Effector memory CD8-positive, alpha-beta T cell (primary cell): ENCODE results near the gene IL10.

Experiments used
- ATAC-seq: fragments of 150-1000 bp; cut with Tn5 transposase; replicated peaks from 2 replicates; pipeline ENCODE4 v1.10.0; 2021; ENCODE audit warnings: mild to moderate bottlenecking, moderate library complexity
- DNase-seq, 3 experiments: peaks; one replicate each; pipeline ENCODE4 v3.0.0; 2021
- H3K27ac Mint-ChIP-seq, 2 donors: one replicate each; pipeline ENCODE4 v1.8.0; 2022; ENCODE audit warnings: mild to moderate bottlenecking in 2 of 2, mixed read lengths in 2 of 2, moderate library complexity in 2 of 2
- H3K27me3 Mint-ChIP-seq, 2 donors: one replicate each; pipeline ENCODE4 v1.8.0; 2022; ENCODE audit warnings: mixed read lengths in 2 of 2
- H3K36me3 Mint-ChIP-seq: one replicate; pipeline ENCODE4 v1.8.0; 2022; ENCODE audit warnings: mild to moderate bottlenecking, moderate library complexity, mixed read lengths; ENCODE audit not compliant: insufficient read depth
- H3K4me1 Mint-ChIP-seq, 2 donors: one replicate each; pipeline ENCODE4 v1.8.0; 2022; ENCODE audit warnings: low read depth in 2 of 2, mixed read lengths in 2 of 2
- H3K4me3 Mint-ChIP-seq, 2 donors: one replicate each; pipeline ENCODE4 v1.8.0; 2022; ENCODE audit warnings: mild to moderate bottlenecking in 2 of 2, mixed read lengths in 2 of 2, moderate library complexity in 2 of 2
- H3K9me3 Mint-ChIP-seq, 2 donors: one replicate each; pipeline ENCODE4 v1.8.0; 2022; ENCODE audit warnings: mixed read lengths in 2 of 2

Gene IL10

DNA sequence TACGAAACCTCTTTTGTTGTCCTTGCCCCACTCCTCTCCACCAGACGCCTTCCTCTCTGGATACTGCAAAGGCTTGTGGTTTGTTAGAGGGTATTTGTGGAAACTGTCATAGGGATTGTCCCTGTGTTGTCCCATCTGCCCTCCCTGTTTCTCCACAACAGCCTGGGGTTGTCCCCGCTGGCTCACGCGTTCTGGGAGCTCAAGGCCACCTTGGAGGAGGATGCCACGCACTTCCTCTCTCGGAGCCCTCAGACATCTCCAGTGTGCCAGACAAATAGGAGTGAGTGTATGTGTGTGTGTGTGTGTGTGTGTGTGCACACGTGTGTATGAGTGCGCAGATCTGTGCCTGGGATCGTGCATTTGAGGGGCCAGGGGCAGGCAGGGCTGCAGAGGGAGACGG, 39.3 kb downstream of the IL10 start:
- no peak for DNase-seq
- H3K36me3 Mint-ChIP-seq: peaks cover 95% of the 10 kb centered on the region
- H3K4me1 Mint-ChIP-seq: peaks cover 43 to 49% of the 10 kb centered on the region in 2 donors
- ATAC-seq: no peak
- no peaks in the 10 kb centered on the region for H3K27me3 Mint-ChIP-seq
- H3K4me3 Mint-ChIP-seq: no peak overlapping the region
- no peaks in the 10 kb centered on the region for H3K9me3 Mint-ChIP-seq
- peak overlapping the region; percentile 93 to 94 for H3K27ac Mint-ChIP-seq

DNA sequence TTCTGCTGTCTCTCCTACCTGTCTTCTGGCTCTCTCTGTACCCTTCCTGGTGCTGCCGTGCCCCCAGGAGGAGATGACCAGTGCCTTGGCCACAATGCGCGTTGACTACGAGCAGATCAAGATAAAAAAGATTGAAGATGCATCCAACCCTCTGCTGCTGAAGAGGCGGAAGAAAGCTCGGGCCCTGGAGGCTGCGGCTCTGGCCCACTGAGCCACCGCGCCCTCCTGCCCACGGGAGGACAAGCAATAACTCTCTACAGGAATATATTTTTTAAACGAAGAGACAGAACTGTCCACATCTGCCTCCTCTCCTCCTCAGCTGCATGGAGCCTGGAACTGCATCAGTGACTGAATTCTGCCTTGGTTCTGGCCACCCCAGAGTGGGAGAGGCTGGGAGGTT, 39.8 kb downstream of the IL10 start:
- Mint-ChIP-seq H3K4me3 (peak overlapping the region in 1 of 2 donors; percentile 1), H3K27me3 (no peaks in the 10 kb centered on the region), H3K4me1 (peaks cover 38 to 48% of the 10 kb centered on the region in 2 donors), H3K9me3 (no peaks in the 10 kb centered on the region), H3K27ac (peak overlapping the region; percentile 93 to 94), H3K36me3 (peaks cover 90% of the 10 kb centered on the region)
- ATAC-seq: no peak
- DNase-seq: no peak

GRCh38 chr1:206729507-206729906, 42.8 kb downstream of the IL10 start:
- DNase-seq (no peak), ATAC-seq (peak; percentile 14)
- H3K27me3 Mint-ChIP-seq: no peaks in the 10 kb centered on the region
- H3K27ac Mint-ChIP-seq: peak overlapping the region in 1 of 2 donors; percentile 94
- peaks cover 76% of the 10 kb centered on the region for H3K36me3 Mint-ChIP-seq
- H3K4me1 Mint-ChIP-seq: peaks cover 28 to 40% of the 10 kb centered on the region in 2 donors
- no peaks in the 10 kb centered on the region for H3K9me3 Mint-ChIP-seq
- H3K4me3 Mint-ChIP-seq: peak overlapping the region in 1 of 2 donors; percentile 42

DNA sequence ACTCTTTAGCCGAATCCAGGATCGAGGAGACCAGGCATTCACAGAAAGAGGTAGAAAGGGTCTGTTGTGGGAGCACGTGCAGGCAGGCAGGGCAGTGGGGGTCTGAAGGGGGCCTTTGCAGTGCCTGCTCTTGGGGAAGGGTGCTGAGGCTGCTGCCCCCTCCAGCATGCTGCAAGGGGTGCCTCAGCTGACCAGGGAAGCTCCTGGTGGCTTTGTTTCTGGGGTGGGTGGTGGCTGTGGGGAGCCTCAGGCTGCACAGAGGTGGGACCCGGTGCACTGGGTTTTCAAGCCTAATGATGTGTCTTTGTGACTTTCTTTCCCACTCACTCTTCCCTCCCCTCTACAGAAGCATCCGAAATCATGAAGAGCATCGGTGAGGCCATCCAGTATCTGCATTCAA, 43.2 kb downstream of the IL10 start:
- peaks cover 29 to 38% of the 10 kb centered on the region in 2 donors for H3K4me1 Mint-ChIP-seq
- DNase-seq (no peak), ATAC-seq (no peak)
- H3K27me3 Mint-ChIP-seq: no peaks in the 10 kb centered on the region
- peak overlapping the region in 1 of 2 donors; percentile 42 for H3K4me3 Mint-ChIP-seq
- peaks cover 71% of the 10 kb centered on the region for H3K36me3 Mint-ChIP-seq
- H3K9me3 Mint-ChIP-seq: no peaks in the 10 kb centered on the region
- peak overlapping the region in 1 of 2 donors; percentile 94 for H3K27ac Mint-ChIP-seq

DNA sequence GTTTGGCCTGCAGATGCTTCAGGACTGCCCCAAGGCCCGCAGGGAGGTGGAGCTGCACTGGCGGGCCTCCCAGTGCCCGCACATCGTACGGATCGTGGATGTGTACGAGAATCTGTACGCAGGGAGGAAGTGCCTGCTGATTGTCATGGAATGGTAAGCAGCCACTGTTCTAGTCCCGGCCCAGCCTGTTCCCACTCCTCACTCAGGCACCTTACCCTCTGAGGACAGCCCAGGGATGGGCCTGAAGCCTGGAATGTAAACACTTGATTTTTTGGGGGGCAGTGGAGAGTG, 43.7 kb downstream of the IL10 start:
- H3K4me3 Mint-ChIP-seq: no peak overlapping the region
- peak overlapping the region; percentile 22 to 94 for H3K27ac Mint-ChIP-seq
- no peaks in the 10 kb centered on the region for H3K27me3 Mint-ChIP-seq
- DNase-seq (no peak), ATAC-seq (no peak)
- no peaks in the 10 kb centered on the region for H3K9me3 Mint-ChIP-seq
- peaks cover 33 to 39% of the 10 kb centered on the region in 2 donors for H3K4me1 Mint-ChIP-seq
- peaks cover 68% of the 10 kb centered on the region for H3K36me3 Mint-ChIP-seq

- Mint-ChIP-seq H3K36me3 (peaks cover 68% of the 10 kb centered on the region), H3K27me3 (no peaks in the 10 kb centered on the region), H3K4me3 (no peak overlapping the region), H3K9me3 (no peaks in the 10 kb centered on the region), H3K27ac (peak overlapping the region; percentile 22 to 94), H3K4me1 (peaks cover 35 to 41% of the 10 kb centered on the region in 2 donors)
- ATAC-seq (no peak), DNase-seq (no peak)
Measured at GRCh38 chr1:206727981-206728696, 44.2 kb downstream of the IL10 start.

GRCh38 chr1:206725109-206725963, 47.0 kb downstream of the IL10 start:
- Mint-ChIP-seq H3K9me3 (no peaks in the 10 kb centered on the region), H3K4me1 (peaks cover 52 to 55% of the 10 kb centered on the region in 2 donors), H3K36me3 (peaks cover 56% of the 10 kb centered on the region), H3K27ac (peak overlapping the region in 1 of 2 donors; percentile 85), H3K27me3 (no peaks in the 10 kb centered on the region), H3K4me3 (peak overlapping the region; percentile 5 to 53)
- ATAC-seq: peak; percentile 64
- DNase-seq: peak; percentile 59 to 64 (median 63)

GRCh38 chr1:206723805-206724472, 48.4 kb downstream of the IL10 start:
- no peak overlapping the region for H3K4me3 Mint-ChIP-seq
- peaks cover 62 to 64% of the 10 kb centered on the region in 2 donors for H3K4me1 Mint-ChIP-seq
- H3K36me3 Mint-ChIP-seq: peaks cover 46% of the 10 kb centered on the region
- DNase-seq (no peak), ATAC-seq (no peak)
- peak overlapping the region in 1 of 2 donors; percentile 65 for H3K27ac Mint-ChIP-seq
- no peaks in the 10 kb centered on the region for H3K27me3 Mint-ChIP-seq
- H3K9me3 Mint-ChIP-seq: no peaks in the 10 kb centered on the region

GRCh38 chr1:206723462-206723804, 48.9 kb downstream of the IL10 start:
- Mint-ChIP-seq H3K27me3 (no peaks in the 10 kb centered on the region), H3K36me3 (peaks cover 46% of the 10 kb centered on the region), H3K27ac (peak overlapping the region in 1 of 2 donors; percentile 65), H3K4me3 (peak overlapping the region in 1 of 2 donors; percentile 36), H3K4me1 (peaks cover 61 to 69% of the 10 kb centered on the region in 2 donors), H3K9me3 (no peaks in the 10 kb centered on the region)
- DNase-seq: no peak
- ATAC-seq: no peak

- H3K27ac Mint-ChIP-seq: peak overlapping the region; percentile 65 to 73
- H3K9me3 Mint-ChIP-seq: no peaks in the 10 kb centered on the region
- no peaks in the 10 kb centered on the region for H3K27me3 Mint-ChIP-seq
- peaks cover 47% of the 10 kb centered on the region for H3K36me3 Mint-ChIP-seq
- H3K4me1 Mint-ChIP-seq: peaks cover 58 to 67% of the 10 kb centered on the region in 2 donors
- ATAC-seq: peak; percentile 7
- peak overlapping the region in 1 of 2 donors; percentile 36 for H3K4me3 Mint-ChIP-seq
- no peak for DNase-seq
Measured at GRCh38 chr1:206722751-206723461, 49.4 kb downstream of the IL10 start.

GRCh38 chr1:206721454-206721853, 50.8 kb downstream of the IL10 start:
- DNase-seq (no peak), ATAC-seq (no peak)
- H3K36me3 Mint-ChIP-seq: peaks cover 54% of the 10 kb centered on the region
- peak overlapping the region; percentile 89 to 95 for H3K27ac Mint-ChIP-seq
- no peaks in the 10 kb centered on the region for H3K9me3 Mint-ChIP-seq
- H3K4me1 Mint-ChIP-seq: peaks cover 60 to 73% of the 10 kb centered on the region in 2 donors
- peak overlapping the region in 1 of 2 donors; percentile 4 for H3K4me3 Mint-ChIP-seq
- H3K27me3 Mint-ChIP-seq: no peaks in the 10 kb centered on the region

DNA sequence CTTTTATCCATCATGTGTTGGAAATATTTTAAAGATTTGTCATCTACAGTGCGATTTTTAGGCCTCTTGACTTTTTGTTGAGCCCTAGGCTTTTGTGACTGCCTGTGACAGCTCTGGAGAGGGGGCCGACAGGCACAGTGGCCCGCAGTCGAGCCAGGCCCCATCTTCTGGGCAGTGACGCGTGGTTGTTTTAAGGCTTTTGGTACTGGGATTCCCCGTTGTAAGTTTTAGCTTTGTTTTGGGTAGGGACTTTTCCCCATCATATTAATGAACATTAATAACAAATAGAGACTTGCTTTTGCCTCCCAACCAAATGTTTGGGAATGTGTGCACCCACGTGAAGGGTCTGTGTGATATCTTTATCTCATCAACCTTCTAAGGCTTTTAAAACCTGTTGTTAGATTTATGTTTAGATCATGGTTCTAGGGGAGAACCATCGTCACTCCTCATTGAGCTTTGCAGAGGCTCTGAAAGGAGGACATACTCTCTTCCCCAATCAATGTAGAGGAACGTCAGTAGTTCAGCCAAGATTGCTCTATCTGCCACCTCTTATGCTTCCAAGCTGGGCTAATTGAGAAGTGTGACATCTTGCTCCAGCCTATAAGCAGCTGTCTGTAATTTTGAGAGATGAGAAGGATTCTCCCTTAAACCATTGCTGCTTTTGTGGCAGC, 53.0 kb downstream of the IL10 start:
- peak overlapping the region; percentile 9 to 65 for H3K4me3 Mint-ChIP-seq
- no peaks in the 10 kb centered on the region for H3K27me3 Mint-ChIP-seq
- DNase-seq (no peak), ATAC-seq (no peak)
- H3K9me3 Mint-ChIP-seq: no peaks in the 10 kb centered on the region
- peaks cover 70 to 84% of the 10 kb centered on the region in 2 donors for H3K4me1 Mint-ChIP-seq
- peaks cover 58% of the 10 kb centered on the region for H3K36me3 Mint-ChIP-seq
- peak overlapping the region; percentile 95 to 99 for H3K27ac Mint-ChIP-seq

- no peak for DNase-seq
- ATAC-seq: no peak
- H3K4me1 Mint-ChIP-seq: peaks cover 66 to 85% of the 10 kb centered on the region in 2 donors
- peak overlapping the region; percentile 72 to 79 for H3K4me3 Mint-ChIP-seq
- H3K27me3 Mint-ChIP-seq: no peaks in the 10 kb centered on the region
- peaks cover 63% of the 10 kb centered on the region for H3K36me3 Mint-ChIP-seq
- H3K9me3 Mint-ChIP-seq: no peaks in the 10 kb centered on the region
- peak overlapping the region; percentile 95 to 99 for H3K27ac Mint-ChIP-seq
Measured at GRCh38 chr1:206717674-206717989, 54.7 kb downstream of the IL10 start.
